ENCODE data around the gene YARS2.
"Not testable (repeated sequence)": the region's sequence is repeated elsewhere in the genome, so short reads cannot be mapped to it uniquely, and the experiment has no call there.

Gene YARS2

GRCh38 chr12:32742133-32742532 is 13.6 kb downstream of the YARS2 start:
- DNase-seq, result no peak

- no peak for DNase-seq
Observed at GRCh38 chr12:32739279-32739678, 16.4 kb downstream of the YARS2 start.

- DNase-seq, result no peak
Observed at GRCh38 chr12:32737715-32738114, 18.0 kb downstream of the YARS2 start.

- DNase-seq, result no peak
Observed at GRCh38 chr12:32736445-32736844, 19.3 kb downstream of the YARS2 start.

GRCh38 chr12:32734952-32735351 is 20.7 kb downstream of the YARS2 start:
- DNase-seq, result no peak

GRCh38 chr12:32727237-32727636 is 28.5 kb downstream of the YARS2 start:
- DNase-seq, result no peak

GRCh38 chr12:32726286-32726685 is 29.4 kb downstream of the YARS2 start:
- no peak for DNase-seq

- DNase-seq, result not testable (repeated sequence)
Observed at GRCh38 chr12:32725308-32725707, 30.4 kb downstream of the YARS2 start.

- no peak for DNase-seq
Observed at GRCh38 chr12:32718926-32719325, 36.8 kb downstream of the YARS2 start.

- DNase-seq, result no peak
Observed at GRCh38 chr12:32714772-32715171, 40.9 kb downstream of the YARS2 start.

- no peak for DNase-seq
Observed at GRCh38 chr12:32708926-32709325, 46.8 kb downstream of the YARS2 start.

GRCh38 chr12:32706335-32707024 is 49.2 kb downstream of the YARS2 start:
- DNase-seq, result no peak

- DNase-seq, result no peak
Observed at GRCh38 chr12:32705783-32706182, 49.9 kb downstream of the YARS2 start.

- no peak for DNase-seq
Observed at GRCh38 chr12:32702946-32703345, 52.8 kb downstream of the YARS2 start.

GRCh38 chr12:32702473-32702872 is 53.2 kb downstream of the YARS2 start:
- DNase-seq, result no peak

- DNase-seq, result not testable (repeated sequence)
Observed at GRCh38 chr12:32699437-32699836, 56.3 kb downstream of the YARS2 start.

GRCh38 chr12:32698285-32698684 is 57.4 kb downstream of the YARS2 start:
- no peak for DNase-seq

GRCh38 chr12:32697445-32697844 is 58.3 kb downstream of the YARS2 start:
- DNase-seq, result no peak

Measured in stimulated activated naive CD4-positive, alpha-beta T cell treated with Interleukin-2 at 50 U/mL for 16 hours (primary cell).